ENCODE results near the gene P2RX1.
A peak's percentile ranks its signal among the peaks of the same experiment; 100 is the strongest.

P2RX1 gene

DNA sequence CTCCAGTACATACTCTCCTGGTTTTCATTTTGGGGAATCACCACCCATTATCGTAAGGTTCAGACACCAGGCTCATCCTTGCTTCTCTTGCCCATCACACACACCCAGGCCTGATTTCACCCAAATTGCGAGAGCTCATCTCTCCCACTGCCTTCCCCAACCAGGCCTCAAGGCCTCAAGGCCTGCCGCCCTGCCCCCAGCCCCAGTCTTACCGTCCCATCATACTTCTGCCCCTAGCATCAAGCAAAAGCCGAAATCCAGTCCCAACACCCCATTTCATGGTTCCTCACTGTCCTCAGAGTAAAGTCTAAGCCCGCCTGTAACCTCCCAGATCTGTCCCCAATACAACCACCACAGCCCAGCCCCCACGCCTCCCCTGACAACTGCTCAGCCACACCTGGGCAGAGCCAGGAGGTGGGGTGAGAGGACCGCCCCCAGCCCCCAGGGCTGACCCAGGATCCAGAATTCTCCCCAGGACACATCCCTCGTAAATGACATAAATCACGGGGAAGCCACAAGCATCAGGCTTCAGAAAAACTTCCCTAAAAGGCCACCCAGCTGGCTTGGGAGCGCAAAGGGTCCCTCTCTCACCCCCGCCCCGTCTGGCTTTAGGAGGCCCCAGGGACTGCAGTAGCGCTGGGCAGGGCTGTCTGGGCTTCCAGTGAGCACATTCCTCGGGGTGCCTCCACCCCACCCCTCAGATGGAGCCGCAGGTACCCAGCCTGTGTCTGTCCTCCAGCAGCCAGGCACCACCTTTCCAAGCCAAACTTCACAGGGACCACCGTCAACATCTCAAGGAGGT lies 9.6 kb upstream of the P2RX1 start:
- no peak for DNase-seq

DNA sequence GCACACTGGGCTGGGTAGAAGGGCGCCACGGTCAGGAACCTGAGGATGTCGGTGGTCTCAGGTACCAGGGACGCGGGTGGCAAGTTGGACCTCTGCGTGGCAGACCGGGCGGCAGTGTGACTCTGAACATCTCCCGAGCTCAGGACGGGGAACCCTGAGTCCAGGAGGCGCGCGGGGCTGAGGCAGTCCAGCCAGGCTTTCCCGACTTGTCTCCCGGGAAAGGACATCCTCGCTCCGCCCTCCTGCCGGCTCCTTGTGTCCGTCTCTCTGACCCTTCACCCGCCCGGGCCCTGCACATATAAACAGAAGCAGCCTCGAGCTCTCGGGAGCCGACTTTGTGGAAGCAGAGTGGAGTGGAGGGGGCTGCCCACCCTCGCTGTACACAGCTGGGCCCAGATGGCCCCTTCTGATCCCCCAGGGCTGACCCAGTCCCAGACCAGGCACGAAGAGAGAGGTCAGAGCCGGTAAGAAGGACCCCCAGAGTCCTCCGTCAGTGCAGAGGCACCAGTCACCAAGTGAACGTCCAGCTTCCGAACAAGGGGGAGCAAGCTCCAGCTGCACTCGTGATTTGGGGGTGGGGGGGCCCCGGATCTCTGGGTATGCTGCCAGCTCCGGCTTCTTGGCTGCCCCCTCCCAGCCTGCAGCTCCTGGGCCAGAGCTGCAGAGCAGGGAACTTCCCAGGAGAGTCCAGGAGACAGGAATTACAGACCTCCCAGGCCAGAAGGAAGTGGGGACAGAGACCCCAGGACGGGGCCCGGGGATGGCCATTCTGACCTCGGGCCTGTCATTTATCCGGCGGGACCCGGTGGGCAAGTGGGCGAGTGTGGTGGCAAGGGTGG lies 8.5 kb upstream of the P2RX1 start:
- no peak for DNase-seq

DNA sequence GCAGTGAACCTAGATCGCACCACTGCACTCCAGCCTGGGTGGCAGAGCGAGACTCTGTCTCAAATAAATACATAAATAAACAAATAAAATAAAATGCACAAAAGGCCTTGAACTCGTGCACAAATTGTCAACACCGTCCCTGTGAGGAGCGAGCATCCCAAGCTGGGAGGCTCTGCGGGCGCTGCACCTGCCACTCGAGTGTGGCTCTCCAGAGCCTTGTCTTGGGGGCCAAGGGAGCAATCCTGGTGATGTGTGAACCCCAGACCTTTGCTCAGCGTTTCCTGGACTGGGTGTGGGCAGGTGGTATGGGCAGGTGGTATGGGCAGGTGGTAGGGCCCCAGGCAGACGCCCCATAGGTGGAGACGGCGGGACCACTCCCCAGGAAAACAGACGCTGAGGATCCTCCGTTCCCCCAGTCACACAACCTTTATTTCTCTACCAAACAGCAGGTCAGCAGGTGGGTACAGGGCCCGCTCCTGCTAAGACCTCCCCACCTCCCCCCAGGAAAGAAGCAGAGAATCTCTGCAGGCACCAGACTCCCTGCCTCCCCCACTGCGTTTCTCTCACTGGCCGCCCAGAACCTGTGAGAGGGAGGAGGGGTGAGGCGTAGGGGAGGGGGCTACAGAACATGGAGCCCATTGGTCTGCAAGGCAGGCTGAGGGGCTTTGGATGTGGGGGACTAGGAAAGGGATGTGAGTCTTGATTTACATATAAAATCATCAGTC lies 7.4 kb upstream of the P2RX1 start:
- no peak for DNase-seq

DNA sequence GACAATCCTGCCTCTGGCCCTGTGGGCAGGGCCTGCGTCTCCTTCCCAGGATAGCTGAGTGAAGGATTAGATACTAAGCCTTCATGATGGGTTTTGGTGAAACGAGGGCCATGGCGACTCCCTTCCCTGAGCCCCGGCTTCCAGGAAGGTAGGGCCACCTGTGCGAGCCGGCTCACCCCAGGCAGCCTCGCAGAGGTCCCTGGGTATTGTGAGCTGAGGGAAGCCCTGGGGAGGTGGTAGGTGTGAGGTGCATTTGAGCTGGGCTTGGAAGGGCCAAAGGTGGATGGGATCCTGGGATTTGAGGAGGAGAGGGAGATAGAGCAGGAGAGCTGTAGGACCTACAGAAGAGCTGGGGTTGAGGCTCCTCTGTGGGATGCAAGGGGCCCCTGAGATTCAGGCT lies 6.5 kb upstream of the P2RX1 start:
- no peak for DNase-seq

DNA sequence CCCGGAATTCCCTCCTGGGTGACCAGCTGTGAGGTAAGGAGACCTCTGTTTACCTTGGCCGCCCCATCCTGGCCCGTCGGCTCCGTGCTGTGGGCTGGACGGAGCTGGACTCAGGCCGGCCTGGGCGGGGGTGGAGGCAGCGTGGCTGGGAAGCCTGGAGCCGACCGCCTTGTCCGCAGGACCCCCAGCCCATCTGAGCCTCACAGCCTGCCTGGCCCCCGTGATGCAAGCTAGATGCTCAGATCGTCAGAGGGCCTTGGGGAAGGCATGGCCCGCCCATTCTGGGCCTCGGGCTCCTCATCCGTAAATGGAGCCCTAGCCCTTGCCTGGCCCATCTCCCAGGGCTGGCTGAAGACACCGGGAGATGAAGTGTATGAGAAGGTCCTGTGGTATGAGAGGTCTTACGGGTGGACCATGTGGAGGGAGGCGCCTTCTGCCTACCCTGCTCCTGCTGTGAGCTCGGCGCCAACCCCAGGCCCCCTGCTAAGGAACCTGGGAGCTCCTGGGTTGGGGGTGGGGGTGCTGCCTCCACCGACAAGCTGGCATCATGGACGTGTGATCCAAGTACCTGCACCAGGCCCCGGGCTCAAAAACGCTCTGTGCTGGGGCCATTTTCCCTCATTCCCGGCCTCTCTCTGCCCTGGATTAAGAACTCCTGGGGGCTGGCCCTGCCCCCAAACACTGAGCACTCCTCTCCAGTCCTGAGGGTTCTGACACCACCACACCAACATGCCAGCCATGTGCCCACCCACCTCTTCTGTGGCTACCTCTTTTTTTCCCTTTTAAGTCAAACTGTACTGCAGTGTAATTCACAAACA lies 5.4 kb upstream of the P2RX1 start:
- DNase-seq = no peak

DNA sequence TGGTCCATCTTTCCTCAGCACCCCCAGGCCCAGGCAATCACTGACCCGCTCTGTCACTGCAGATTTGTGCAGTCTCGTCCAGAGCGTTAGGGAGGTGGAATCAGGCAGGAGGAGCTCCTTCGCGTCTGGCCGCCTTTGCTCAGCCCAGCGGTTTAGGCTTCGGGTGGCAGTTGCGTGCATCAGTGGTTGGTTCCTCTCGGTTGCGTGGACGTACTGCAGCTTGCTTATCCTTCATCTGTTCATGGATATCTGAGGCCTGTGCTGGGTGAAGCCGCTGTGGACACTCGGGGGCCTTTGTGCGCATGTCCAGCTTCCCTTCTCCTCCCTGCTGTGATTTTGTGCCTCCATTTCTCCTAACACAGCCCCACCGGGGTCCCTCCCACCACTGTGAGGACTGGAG lies 4.7 kb upstream of the P2RX1 start:
- no peak for DNase-seq

DNA sequence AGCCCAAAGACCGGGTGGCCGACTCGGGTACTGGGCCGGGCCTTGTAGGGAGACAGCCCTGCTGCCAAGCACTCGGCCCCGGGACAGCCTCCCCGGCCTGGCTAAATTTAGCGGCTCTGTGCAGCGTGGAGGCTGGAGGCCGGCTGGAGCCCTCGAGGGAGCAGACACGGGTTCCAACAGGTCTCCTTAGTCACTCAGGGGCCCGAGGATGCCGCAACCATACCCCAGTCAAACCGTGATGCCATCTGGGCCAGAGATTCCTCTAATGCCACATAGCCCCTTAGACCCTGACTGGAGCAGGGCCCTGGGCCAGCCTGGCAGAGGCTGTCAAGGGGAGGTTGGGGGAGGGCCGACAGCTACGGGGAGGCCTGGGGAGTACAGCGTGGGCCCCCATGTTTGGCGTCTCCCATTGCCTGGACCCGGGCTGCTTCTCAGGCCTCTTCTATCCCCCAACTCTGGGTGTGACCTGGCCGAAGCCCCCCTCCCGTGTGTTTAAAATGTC lies 2.9 kb upstream of the P2RX1 start:
- DNase-seq = no peak

DNA sequence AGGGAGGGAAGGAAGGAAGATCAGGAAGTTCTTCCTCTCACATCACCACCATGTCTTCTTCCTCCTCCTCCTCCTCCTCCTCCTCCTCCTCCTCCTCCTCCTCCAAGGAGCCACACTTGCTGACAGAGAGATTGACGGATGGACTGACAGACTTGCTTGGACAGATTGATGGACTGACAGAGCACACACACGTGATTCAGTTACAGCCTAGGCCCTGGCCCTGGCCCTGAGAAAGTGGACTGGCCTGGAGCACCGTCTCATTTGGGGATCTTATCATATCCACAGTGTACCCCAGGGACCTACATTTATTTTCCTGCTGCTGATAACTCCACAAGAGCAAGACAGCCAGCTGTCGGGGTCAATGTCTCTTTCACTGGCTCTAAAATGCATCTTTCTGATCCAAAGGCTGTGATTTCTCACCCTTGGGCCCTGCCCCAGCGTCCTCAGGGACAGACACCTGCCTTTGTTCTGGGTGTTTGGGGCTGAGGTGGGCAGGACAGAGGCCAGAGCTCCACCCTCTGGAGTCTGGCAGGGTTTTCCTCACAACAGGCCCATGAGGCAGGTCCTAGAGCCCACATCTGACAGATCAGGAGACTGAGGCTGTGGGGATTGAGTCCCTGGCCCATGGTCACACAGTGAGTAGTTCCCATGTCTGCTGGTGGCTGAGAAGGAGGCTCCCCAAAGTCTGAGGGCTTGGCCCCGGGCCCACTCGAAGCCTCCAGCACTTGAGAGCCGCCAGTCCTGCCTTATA lies 2.3 kb upstream of the P2RX1 start:
- DNase-seq = no peak

DNA sequence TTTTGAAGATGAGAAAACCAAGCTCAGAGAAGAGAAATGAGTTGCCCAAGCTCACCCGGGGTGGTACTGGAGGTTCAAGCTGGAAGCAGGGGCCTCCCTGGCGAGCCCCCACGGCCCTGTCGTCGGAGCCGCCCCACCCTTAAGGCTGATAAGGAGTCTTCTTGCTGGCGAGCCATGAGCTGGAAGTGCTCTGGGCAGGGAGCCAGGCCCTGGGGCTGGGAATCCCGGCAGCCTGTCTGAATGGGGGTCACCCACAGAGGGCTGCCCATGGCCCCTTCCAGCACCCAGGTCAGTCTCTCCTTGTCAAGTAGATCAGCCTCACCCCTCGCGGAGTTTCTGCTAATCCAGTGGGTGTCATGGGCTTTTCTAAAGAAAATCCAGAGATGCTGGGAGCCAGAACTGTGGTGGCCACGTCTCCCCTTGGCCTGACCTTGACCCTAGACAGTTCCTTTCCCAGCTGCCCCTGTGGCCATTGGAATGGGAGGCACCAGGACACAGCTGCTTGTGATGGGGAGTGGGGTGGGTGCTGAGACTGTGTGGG lies 1.2 kb upstream of the P2RX1 start:
- DNase-seq = no peak

DNA sequence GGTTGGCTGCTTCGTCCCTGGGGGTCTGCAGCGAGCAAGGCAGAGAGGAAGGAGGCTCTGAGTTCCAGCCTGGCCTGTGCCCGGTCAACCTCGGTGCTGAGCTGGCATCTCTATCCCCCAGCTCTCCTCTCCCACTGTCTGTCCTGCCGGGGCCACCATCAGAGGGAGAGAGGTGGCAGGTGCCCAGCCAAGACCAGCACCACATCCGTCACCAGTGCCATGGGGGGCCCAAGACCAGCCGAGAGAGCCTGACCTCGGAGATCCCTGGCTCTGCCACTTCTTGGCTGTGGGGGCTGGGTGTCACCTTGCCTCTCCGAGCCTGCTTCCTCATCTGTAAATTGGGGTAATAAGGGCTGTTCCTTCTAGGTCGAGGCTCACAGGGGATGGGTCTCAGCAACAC lies 560 bp upstream of the P2RX1 start:
- no peak for DNase-seq

DNA sequence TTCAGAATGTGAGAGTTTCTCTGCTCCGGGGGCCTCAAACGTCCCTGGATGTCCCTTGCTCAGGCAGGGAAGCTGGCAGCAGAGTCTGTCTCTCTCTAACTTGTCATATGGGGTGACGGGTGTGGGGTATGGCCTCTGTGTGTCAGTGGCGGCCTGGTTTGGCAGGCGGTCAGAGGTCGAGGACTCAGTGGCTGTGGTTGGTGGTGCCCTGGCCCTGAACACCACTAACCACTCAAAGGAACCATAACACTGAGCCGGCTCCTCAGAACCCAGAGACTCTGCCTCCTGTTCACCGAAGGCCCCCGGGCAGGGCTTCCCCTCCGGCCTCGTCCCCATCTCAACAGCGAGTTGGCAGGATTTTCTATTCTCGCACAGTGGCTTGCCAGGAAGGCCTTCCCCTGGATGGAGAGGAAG lies 677 bp downstream of the P2RX1 start:
- DNase-seq = no peak

DNA sequence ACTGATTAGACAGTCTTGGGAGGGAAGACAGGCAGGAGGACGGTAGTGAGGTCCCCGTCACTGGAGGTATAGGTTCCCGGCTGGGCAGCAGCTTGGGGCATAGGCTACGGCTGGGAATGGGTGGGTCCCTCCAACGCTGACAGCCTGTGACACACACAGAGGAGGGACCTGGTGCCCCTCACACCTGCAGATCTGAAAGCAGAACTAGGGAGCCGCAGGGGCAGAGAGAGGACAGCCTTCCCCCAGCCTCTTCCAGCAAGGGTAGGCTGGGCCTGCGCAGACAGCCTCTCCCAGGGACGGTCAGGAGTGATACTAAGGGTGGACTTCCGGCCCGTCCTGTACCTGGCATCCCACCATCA lies 2.0 kb downstream of the P2RX1 start:
- peak in 1 of 51 donors; percentile 31 for DNase-seq

DNA sequence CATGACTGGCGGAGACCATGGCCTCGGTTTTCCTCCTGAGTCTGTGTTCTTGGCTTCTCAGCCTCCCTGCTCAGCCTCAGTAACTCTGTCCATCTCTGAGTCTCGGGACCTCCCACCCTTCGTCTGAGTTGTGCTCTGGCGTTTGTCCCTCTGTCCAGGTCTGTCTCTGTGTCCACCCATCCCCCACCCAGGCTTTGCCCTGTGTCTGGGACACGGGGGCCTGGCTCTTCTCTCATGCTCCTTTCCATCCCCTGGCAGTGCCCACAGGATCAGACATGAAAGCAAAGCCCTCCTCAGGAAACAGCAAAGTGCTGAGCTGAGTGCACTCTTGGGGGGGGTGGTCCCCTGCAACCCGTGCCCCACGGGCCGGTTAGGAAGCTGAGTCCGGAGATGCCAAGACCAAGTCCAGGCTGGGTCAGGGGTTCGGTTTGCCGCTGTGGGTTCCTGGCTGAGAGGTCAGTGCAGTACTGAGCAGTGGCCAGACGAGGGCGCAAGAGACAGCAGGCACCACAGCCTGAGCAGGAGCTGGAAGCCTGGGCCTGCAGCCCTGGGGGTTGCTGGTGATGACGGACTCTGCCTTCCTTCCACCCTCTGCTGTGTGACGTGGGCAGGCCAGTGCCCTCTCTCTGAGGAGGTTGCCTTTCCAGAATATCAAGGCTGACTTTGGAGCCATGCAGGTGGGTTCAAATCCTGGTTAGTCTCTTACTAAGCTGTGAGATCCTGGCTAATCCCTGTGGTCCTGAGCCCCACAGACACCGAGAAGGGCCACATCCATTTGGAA lies 2.5 kb downstream of the P2RX1 start:
- peak in 50 of 51 donors; percentile 17 to 87 (median 62) for DNase-seq

DNA sequence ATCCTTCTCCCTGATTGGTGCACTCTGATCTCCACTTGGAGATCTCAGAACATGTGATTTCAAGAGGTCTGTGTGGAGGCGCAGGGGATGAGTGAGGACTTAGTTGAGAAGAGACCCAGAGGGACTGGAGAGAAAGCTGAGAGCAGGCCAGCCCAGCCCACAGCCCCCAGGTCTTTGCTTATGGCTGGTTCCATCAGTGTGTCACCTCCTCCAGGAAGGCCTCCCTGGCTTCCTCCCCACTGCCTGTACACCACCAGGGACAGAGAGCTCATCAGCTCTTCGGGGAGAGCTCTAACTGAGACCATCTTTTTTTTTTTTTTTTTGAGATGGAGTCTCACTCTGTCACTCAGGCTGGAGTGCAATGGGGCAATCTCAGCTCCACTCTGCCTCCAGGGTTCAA lies 3.4 kb downstream of the P2RX1 start:
- DNase-seq = no peak

DNA sequence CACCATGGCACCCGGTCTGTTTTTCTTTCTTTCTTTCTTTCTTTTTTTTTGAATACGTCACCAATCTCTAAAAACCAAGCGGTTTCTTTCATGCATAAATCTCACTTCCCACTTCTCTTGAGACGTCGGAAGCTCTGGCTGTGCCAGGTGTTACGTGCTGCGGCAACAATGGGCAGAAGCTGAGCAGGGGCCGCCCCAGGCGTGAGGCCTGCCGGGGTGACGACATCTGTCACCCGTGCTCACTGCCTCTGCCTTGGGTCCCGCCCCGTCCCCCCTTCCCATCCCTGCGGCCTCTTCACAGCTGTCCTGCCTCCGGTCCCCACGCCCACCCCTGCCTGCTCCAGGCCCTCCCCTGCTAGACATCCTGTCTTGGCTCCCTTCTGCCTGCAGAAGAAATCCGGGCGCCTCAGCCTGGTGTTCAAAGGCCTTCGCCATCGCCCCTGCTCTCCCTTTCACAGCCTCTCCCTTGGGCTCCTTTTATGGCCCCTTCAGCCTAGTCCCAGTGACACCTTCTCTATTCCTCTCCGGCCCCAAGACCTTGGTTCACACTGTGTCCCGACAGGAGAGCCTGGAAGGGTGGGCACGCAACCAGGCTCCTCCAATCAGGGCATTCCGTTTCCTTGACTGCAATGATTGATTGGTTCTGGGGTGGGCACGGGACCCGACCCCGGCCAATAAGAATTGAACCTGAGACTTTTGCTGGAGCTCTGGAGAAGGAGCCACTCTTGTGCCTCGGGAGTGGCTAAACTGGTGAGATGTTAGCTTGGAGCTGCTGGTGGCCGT lies 4.8 kb downstream of the P2RX1 start:
- no peak for DNase-seq

DNA sequence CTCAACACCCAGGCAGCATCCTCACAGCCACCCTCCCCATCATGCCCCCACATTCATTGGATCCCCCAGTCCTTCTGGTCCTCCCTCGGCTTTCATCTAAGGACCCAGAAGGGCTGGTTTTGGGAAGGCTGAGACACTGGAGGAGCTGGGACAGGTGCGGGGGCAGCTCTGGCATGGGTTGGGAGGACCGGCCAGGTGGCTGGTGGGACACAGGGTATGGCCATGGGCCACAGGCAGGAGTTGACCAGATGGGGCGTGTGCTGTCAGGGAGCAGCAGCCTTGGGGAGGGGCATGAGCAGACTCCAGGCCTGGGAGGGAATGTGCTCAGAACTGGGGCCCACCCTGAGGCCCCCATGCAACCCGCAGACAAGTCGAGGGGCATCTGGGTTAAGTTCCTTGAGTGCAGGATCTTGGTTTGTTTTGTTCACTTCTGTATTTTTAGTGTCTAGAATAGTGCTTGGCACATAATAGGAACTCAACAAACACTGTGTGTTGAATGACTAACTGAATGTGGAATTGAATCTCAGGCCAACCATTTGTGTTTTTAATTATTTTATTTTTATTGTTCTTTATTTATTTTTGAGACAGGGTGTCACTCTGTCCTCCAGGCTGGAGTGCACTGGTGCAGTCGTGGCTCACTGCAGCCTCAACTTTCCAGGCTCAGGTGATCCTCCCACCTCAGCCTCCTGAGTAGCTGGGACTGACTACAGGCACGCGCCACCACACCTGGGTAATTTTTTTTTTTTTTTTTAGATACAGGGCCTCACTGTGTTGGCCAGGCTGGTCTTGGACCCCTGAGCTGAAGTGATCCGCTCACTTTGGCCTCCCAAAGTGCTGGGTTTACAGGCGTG lies 5.6 kb downstream of the P2RX1 start:
- DNase-seq = no peak

DNA sequence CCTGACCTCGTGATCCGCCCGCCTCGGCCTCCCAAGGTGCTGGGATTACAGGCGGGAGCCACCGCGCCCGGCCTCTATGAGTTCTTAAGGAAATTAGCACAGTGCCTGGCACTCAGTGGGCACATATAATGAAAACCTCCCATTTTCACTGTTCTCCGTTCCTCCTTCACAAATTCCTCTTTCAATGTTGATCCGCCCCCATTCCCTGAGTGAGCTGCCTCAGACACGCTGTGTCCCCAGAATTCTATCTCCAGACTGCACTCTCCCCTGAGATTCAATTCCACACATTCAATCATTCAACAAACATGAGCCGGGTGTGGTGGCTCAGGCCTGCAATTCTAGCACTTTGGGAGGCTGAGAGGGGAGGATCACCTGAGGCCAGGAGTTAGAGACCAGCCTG lies 7.0 kb downstream of the P2RX1 start:
- DNase-seq = no peak

Measured in hypothalamus (tissue), 51 donors.